Adrenal gland (tissue), 12 donors: ENCODE measurements around the gene RIC8A. TPM values are rescaled to one million over a fixed set of nuclear protein-coding genes. Genes with fewer than 3 reads are reported as not detected.
A peak's percentile ranks its signal among the peaks of the same experiment; 100 is the strongest.

Experiments
- DNase-seq, 7 donors: peaks; one replicate each; pipeline ENCODE4 v3.0.0-alpha.2; 2019 to 2020
- H3K27ac ChIP-seq, 5 donors: fragments of 200-600 bp; sonication (generic) in 4 of 5; 1 replicate in 3 of 5; 2 replicates in 2 of 5; pipeline versions ENCODE4 v1.5.1 to v1.8.0; 2016 to 2020; ENCODE audit warnings: mild to moderate bottlenecking in 1 of 5
- H3K27me3 ChIP-seq: fragments of 200-600 bp; 2 replicates; pipeline ENCODE4 v1.8.0; 2021
- H3K36me3 ChIP-seq, 2 donors: fragments of 200-600 bp; replicated peaks in 1 of 2; 1 replicate in 1 of 2; 2 replicates in 1 of 2; pipeline versions ENCODE4 v1.5.1 to v1.8.0; 2018 to 2022
- H3K4me1 ChIP-seq, 2 donors: fragments of 200-600 bp; replicated peaks in 1 of 2; 1 replicate in 1 of 2; 2 replicates in 1 of 2; pipeline versions ENCODE4 v1.5.1 to v1.8.0; 2018 to 2021
- H3K4me3 ChIP-seq, 4 donors: fragments of 200-600 bp; sonication (generic) in 3 of 4; one replicate each; pipeline ENCODE4 v1.5.1; 2016 to 2018
- H3K9me3 ChIP-seq, 3 donors: fragments of 200-600 bp; sonication (generic) in 1 of 3; replicated peaks in 1 of 3; 1 replicate in 2 of 3; 2 replicates in 1 of 3; pipeline versions ENCODE4 v1.5.1 to v1.8.0; 2016 to 2021
- POLR2A ChIP-seq, 2 donors: fragments of 450-650 bp; IDR thresholded peaks; one replicate each; pipeline ENCODE4 v1.6.1; 2017; ENCODE audit warnings: antibody characterized with exemption in 2 of 2, mild to moderate bottlenecking in 2 of 2, moderate library complexity in 1 of 2
- WGBS, 4 donors: extraction: QIAGEN DNeasy Blood & Tissue Kit in 2 of 4; methylation state at CpG; one replicate each; pipeline versions ENCODE4 v1.1.5 to v1.1.7; 2013 to 2017; 5-methylcytosine and 5-hydroxymethylcytosine counted together
- intact Hi-C, 2 donors: fragments of 100-400 bp; cut with DNase I; formaldehyde crosslinking; loops; one replicate each; pipeline versions ENCODE4 v1.14.1 to v1.15.0; 2022 to 2023
- polyA plus RNA-seq, 3 donors: library from polyadenylated mRNA; stranded (reverse); fragments of 200-250 nt in 2 of 3; fragments of 350-450 nt in 1 of 3; fragmentation: Illumina TruSeq in 1 of 3; extraction: RNeasy Lipid Tissue Mini Kit (QIAGEN cat#74804) in 1 of 3; gene quantifications; one replicate each; pipeline ENCODE4 v1.2.3, GENCODE V29; 2013 to 2014
- total RNA-seq, 9 donors: library from RNA; depleted of rRNA in 4 of 9; stranded (reverse); fragments of >200 nt in 4 of 9; fragments of 120-200 nt in 1 of 9; fragmentation: NEBNext Ultra II Directional in 1 of 9; extraction: Animal tissue kit (Norgen Biotek cat#: 25700) in 1 of 9; gene quantifications; one replicate each; pipeline versions ENCODE4 v1.1.0 to v1.2.4, GENCODE V29; 2013 to 2023
- TF ChIP-seq, protein P1 (sequence below), 6 experiments: fragments of 450-650 bp in 4 of 6; fragments of 200-600 bp in 2 of 6; sonication (generic) in 1 of 6; IDR thresholded peaks; 1 replicate in 5 of 6; 2 replicates in 1 of 6; pipeline versions ENCODE4 v1.5.1 to v1.8.0; 2016 to 2021; ENCODE audit warnings: antibody characterized with exemption in 6 of 6, mild to moderate bottlenecking in 2 of 6, moderate library complexity in 1 of 6
- donor health status: healthy with polysubstance abuse.
- donor health status: Bipolar disorder and iron deficiency.
- donor health status: DM: yes; HTN: yes; CAD: no.
- donor health status: DM: no; HTN: no; CAD: no.
- donor health status: DM: no; HTN: no; CAD: no.
- donor health status: DM: yes; HTN: yes; CAD: no.

RIC8A gene
- total and polyA plus RNA-seq, 12 donors = 60.9 to 105 (median 79.1) TPM

DNA sequence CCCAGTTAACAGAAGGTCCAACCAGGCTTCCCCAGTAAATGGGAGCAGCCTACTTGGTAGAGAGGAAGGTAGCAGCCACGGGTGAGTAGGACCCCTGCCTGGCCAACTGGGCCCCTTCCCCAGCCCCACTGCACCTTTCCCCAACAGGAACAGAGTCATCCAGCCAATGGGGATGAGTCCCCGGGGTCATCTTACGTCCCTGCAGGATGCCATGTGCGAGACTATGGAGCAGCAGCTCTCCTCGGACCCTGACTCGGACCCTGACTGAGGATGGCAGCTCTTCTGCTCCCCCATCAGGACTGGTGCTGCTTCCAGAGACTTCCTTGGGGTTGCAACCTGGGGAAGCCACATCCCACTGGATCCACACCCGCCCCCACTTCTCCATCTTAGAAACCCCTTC lies 6.6 kb downstream of the RIC8A start:
- Histone ChIP-seq H3K27me3 (no peaks in the 10 kb centered on the region), H3K4me3 (no peak overlapping the region), H3K9me3 (no peaks in the 10 kb centered on the region), H3K4me1 (peaks cover 12 to 17% of the 10 kb centered on the region in 2 donors), H3K27ac (no peak overlapping the region), H3K36me3 (peaks cover 0 to 60% of the 10 kb centered on the region in 2 donors)
- TF ChIP-seq, protein P1, sequence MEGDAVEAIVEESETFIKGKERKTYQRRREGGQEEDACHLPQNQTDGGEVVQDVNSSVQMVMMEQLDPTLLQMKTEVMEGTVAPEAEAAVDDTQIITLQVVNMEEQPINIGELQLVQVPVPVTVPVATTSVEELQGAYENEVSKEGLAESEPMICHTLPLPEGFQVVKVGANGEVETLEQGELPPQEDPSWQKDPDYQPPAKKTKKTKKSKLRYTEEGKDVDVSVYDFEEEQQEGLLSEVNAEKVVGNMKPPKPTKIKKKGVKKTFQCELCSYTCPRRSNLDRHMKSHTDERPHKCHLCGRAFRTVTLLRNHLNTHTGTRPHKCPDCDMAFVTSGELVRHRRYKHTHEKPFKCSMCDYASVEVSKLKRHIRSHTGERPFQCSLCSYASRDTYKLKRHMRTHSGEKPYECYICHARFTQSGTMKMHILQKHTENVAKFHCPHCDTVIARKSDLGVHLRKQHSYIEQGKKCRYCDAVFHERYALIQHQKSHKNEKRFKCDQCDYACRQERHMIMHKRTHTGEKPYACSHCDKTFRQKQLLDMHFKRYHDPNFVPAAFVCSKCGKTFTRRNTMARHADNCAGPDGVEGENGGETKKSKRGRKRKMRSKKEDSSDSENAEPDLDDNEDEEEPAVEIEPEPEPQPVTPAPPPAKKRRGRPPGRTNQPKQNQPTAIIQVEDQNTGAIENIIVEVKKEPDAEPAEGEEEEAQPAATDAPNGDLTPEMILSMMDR (IDR thresholded peaks at IDR 0.05) = no peak
- TF ChIP-seq POLR2A (IDR thresholded peaks at IDR 0.05) = no peak
- 69 to 90% (median 87%) methylated on average over 2 to 7 of the region's 7 CpGs for WGBS, 4 donors
- intact Hi-C loops = no loop called here
- peak in 3 of 7 donors; percentile 10 to 23 (median 13) for DNase-seq

DNA sequence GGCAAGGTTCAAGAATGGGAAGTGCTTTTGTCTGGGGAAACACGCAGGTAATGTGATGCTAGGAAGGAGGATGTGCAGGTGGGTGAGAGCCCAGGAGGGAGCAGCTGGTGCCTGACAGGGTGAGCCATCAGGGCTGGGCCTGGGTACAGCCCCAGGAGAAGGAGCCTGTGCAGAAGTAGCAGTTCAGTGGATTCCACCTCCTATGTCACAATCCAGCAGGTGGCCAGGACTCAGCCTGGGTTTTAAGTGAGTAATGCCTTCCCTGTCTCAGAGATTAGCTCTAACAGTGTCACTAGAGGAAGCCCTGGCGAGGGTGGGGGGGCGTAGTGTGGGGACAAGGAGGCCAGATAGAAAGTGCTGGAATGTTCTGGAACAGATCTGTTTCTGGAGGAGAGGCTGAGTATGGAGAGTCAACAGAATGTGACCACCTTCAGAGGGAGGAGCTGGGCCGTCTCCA lies 8.1 kb downstream of the RIC8A start:
- H3K27me3 ChIP-seq = no peaks in the 10 kb centered on the region
- 76 to 90% (median 81%) methylated on average over 4 of the region's 4 CpGs for WGBS, 4 donors
- no peak overlapping the region for H3K4me3 ChIP-seq
- peaks cover 0 to 48% of the 10 kb centered on the region in 2 donors for H3K36me3 ChIP-seq
- H3K27ac ChIP-seq = no peak overlapping the region
- intact Hi-C loops = no loop called here
- H3K4me1 ChIP-seq = peaks cover 0 to 2% of the 10 kb centered on the region in 2 donors
- DNase-seq = peak in 3 of 7 donors; percentile 12 to 49 (median 18)
- TF ChIP-seq, protein P1 (IDR thresholded peaks at IDR 0.05) = no peak
- TF ChIP-seq POLR2A (IDR thresholded peaks at IDR 0.05) = no peak
- H3K9me3 ChIP-seq = no peaks in the 10 kb centered on the region

DNA sequence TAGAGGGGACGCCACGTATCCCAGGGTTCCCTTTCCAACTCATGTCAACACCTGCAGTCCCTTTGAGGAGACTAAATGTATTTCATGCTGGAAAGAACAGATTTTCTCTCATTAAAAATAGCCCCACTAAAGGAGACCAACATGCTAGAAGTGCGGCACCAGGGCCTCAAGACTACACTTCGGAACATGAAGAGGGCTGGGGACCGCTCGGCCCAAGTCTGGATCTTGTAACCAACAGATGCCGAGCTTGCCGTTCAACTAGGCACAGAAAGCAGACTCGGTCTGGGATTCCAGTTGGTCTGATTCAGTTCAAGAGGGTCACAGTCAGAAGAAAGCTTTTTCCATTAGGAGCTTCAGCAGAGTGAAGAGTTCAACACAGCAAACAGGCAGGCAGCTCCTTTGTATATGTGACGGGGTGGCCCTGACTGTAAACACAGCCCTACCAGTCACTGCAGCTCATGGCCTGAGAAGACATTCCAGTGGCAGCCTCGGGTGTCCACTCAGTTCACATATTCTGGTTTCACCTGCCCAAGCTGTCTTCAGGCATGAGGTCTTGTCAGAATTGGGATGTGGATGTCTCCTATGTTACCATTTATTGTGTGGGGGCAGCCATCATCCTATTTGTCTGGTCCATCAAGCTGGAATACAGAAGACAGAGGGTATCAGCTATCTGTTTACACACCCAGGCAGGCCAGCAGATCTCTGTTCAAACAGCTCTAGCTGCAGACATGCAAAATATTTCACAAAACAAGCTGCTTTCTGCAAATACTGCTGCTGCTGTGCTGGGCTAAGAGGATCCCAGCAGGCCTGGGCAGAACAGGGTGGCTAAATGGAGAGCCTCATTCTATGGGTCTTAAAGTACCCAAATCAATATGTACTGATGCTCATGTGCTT lies 8.8 kb downstream of the RIC8A start:
- Histone ChIP-seq H3K4me3 (no peak overlapping the region), H3K27ac (no peak overlapping the region), H3K27me3 (no peaks in the 10 kb centered on the region), H3K36me3 (peaks cover 0 to 41% of the 10 kb centered on the region in 2 donors), H3K9me3 (no peaks in the 10 kb centered on the region), H3K4me1 (no peaks in the 10 kb centered on the region)
- TF ChIP-seq, protein P1 (IDR thresholded peaks at IDR 0.05) = no peak
- no peak for TF ChIP-seq POLR2A (IDR thresholded peaks at IDR 0.05)
- DNase-seq = peak in 4 of 7 donors; percentile 5 to 37 (median 14)
- WGBS, 4 donors = 88 to 92% (median 90%) methylated on average over 4 to 11 of the region's 11 CpGs
- intact Hi-C loops = no loop called here

DNA sequence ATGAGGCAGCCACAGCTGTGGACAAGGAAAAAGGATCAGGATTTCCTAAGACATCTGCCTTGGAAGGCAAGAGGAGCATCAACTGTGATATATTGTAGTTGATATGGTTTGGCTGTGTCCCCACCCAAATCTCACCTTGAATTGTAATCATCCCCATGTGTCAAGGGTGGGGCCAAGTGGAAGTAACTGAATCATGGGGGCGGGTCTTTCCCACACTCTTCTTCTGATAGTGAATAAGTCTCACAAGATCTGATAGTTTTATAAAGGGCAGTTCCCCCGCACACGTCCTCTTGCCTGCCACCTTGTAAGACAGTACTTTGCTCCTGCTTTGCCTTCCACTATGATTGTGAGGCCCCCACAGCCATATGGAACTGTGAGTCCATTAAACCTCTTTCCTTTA lies 10.2 kb downstream of the RIC8A start:
- H3K4me3 ChIP-seq = no peak overlapping the region
- no peaks in the 10 kb centered on the region for H3K4me1 ChIP-seq
- no peak overlapping the region for H3K27ac ChIP-seq
- peak in 2 of 7 donors; percentile 5 to 34 for DNase-seq
- WGBS, 4 donors = 93 to 97% (median 95%) methylated on average over 3 of the region's 3 CpGs
- no peaks in the 10 kb centered on the region for H3K9me3 ChIP-seq
- no peak for TF ChIP-seq POLR2A (IDR thresholded peaks at IDR 0.05)
- TF ChIP-seq, protein P1 (IDR thresholded peaks at IDR 0.05) = no peak
- H3K36me3 ChIP-seq = peaks cover 0 to 27% of the 10 kb centered on the region in 2 donors
- intact Hi-C loops = no loop called here
- no peaks in the 10 kb centered on the region for H3K27me3 ChIP-seq
